Right atrium auricular region (tissue), 2 donors: ENCODE data around the gene PDE6H. TPM values are rescaled to one million over a fixed set of nuclear protein-coding genes. Genes with fewer than 3 reads are reported as not detected.

Source experiments
- DNase-seq: peaks from one replicate; pipeline ENCODE4 v3.0.0-alpha.2; 2019; ENCODE audit warnings: low spot score
- H3K27ac ChIP-seq, 2 donors: fragments of 200-600 bp; sonication (generic); 1 replicate in 1 of 2; 2 replicates in 1 of 2; pipeline ENCODE4 v1.5.1; 2016 to 2019
- H3K27me3 ChIP-seq, 2 donors: fragments of 200-600 bp; sonication (generic); one replicate each; pipeline versions ENCODE4 v1.5.1 to v1.6.0; 2017 to 2019
- H3K36me3 ChIP-seq: fragments of 200-600 bp; sonication (generic); one replicate; pipeline ENCODE4 v1.5.1; 2016
- H3K4me1 ChIP-seq, 2 donors: fragments of 200-600 bp; sonication (generic); one replicate each; pipeline versions ENCODE4 v1.5.1 to v1.6.0; 2017 to 2019
- H3K4me3 ChIP-seq, 2 donors: fragments of 200-600 bp; sonication (generic); 1 replicate in 1 of 2; 2 replicates in 1 of 2; pipeline ENCODE4 v1.5.1; 2017 to 2019; ENCODE audit warnings: mild to moderate bottlenecking in 1 of 2, moderate library complexity in 1 of 2
- H3K9me3 ChIP-seq, 2 donors: fragments of 200-600 bp; sonication (generic); one replicate each; pipeline ENCODE4 v1.5.1; 2019
- CTCF ChIP-seq, 2 donors: fragments of 200-600 bp; sonication (generic); IDR thresholded peaks; one replicate each; pipeline ENCODE4 v1.5.1; 2019; ENCODE audit warnings: antibody characterized with exemption in 2 of 2
- total RNA-seq, 2 donors: library from RNA; depleted of rRNA; stranded (reverse); fragments of >200 nt; gene quantifications; one replicate each; pipeline ENCODE4 v1.1.0, GENCODE V29; 2016

The PDE6H gene
- total RNA-seq, 2 donors from 2014 or later: not detected

GRCh38 chr12:14946861-14947260, 26.0 kb upstream of the PDE6H start:
- TF ChIP-seq CTCF (IDR thresholded peaks at IDR 0.05): no peak
- H3K4me1 ChIP-seq: peaks cover 0 to 38% of the 10 kb centered on the region in 2 donors
- no peaks in the 10 kb centered on the region for H3K27me3 ChIP-seq
- DNase-seq: no peak
- H3K4me3 ChIP-seq: no peak overlapping the region
- peaks cover 50% of the 10 kb centered on the region for H3K36me3 ChIP-seq
- no peaks in the 10 kb centered on the region for H3K9me3 ChIP-seq
- H3K27ac ChIP-seq: peak overlapping the region in 1 of 2 donors; percentile 79

GRCh38 chr12:14948672-14949071, 24.2 kb upstream of the PDE6H start:
- peaks cover 0 to 56% of the 10 kb centered on the region in 2 donors for H3K4me1 ChIP-seq
- peaks cover 33% of the 10 kb centered on the region for H3K36me3 ChIP-seq
- H3K27me3 ChIP-seq: no peaks in the 10 kb centered on the region
- no peak for TF ChIP-seq CTCF (IDR thresholded peaks at IDR 0.05)
- H3K4me3 ChIP-seq: no peak overlapping the region
- no peaks in the 10 kb centered on the region for H3K9me3 ChIP-seq
- peak overlapping the region; percentile 66 to 79 for H3K27ac ChIP-seq
- no peak for DNase-seq

GRCh38 chr12:14949631-14950030, 23.2 kb upstream of the PDE6H start:
- TF ChIP-seq CTCF (IDR thresholded peaks at IDR 0.05): no peak
- H3K4me3 ChIP-seq: no peak overlapping the region
- peaks cover 28% of the 10 kb centered on the region for H3K36me3 ChIP-seq
- peaks cover 0 to 64% of the 10 kb centered on the region in 2 donors for H3K4me1 ChIP-seq
- H3K27ac ChIP-seq: peak overlapping the region; percentile 66 to 79
- no peaks in the 10 kb centered on the region for H3K27me3 ChIP-seq
- no peaks in the 10 kb centered on the region for H3K9me3 ChIP-seq
- DNase-seq: no peak

- Histone ChIP-seq H3K4me3 (no peak overlapping the region), H3K27me3 (no peaks in the 10 kb centered on the region), H3K27ac (peak overlapping the region; percentile 66 to 79), H3K4me1 (peaks cover 0 to 67% of the 10 kb centered on the region in 2 donors), H3K36me3 (peaks cover 22% of the 10 kb centered on the region), H3K9me3 (no peaks in the 10 kb centered on the region)
- TF ChIP-seq CTCF (IDR thresholded peaks at IDR 0.05): no peak
- no peak for DNase-seq
Measured at GRCh38 chr12:14950421-14950820, 22.4 kb upstream of the PDE6H start.

- H3K4me1 ChIP-seq: peaks cover 0 to 72% of the 10 kb centered on the region in 2 donors
- TF ChIP-seq CTCF (IDR thresholded peaks at IDR 0.05): no peak
- peaks cover 22% of the 10 kb centered on the region for H3K36me3 ChIP-seq
- peak overlapping the region; percentile 66 to 79 for H3K27ac ChIP-seq
- no peaks in the 10 kb centered on the region for H3K27me3 ChIP-seq
- H3K9me3 ChIP-seq: no peaks in the 10 kb centered on the region
- H3K4me3 ChIP-seq: no peak overlapping the region
- DNase-seq: no peak
Measured at GRCh38 chr12:14950982-14951746, 21.7 kb upstream of the PDE6H start.
